GM13976 (cell line): Measurements from ENCODE around the gene ERAL1.
"Not testable (repeated sequence)": the region's sequence is repeated elsewhere in the genome, so short reads cannot be mapped to it uniquely, and the experiment has no call there.

ENCODE experiments used
- DNase-seq: peaks from one replicate; pipeline ENCODE4 v3.0.0; 2012; ENCODE audit warnings: low spot score
- in situ Hi-C: fragments of 300-500 bp; cut with MboI; formaldehyde crosslinking; loops from one replicate; pipeline ENCODE4 v1.12.0; 2022; ENCODE audit warnings: low sequenced_read_pairs, mixed read lengths, inconsistent platforms; ENCODE audit not compliant: unreplicated experiment
- TF ChIP-seq, protein P1 (sequence below): IDR thresholded peaks from 2 replicates; pipeline ENCODE4 v1.5.1; 2012; ENCODE audit warnings: borderline replicate concordance, mild to moderate bottlenecking; ENCODE audit not compliant: insufficient read depth; ENCODE audit errors: extremely low read depth, missing control alignments, control extremely low read depth

Gene ERAL1

DNA sequence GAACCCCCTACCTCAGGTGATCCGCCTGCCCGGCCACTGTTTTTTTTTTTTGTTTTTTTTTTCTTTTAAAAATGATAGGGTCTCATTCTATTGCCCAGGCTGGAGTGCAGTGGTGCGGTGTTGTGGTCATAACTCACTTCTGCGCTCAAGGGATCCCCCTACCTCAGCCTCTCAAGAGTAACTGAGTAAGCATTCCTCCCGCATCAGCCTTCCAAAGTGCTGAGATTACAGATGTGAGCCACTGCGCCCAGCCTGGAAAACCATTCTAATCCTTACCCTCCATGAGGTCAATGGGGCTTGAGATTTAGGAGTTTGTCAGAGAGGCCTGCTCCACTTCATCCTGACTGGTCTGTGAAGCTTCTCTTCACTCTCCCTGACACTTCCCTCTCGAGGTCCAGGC lies 12.5 kb downstream of the ERAL1 start:
- in situ Hi-C loops = no loop called here
- TF ChIP-seq, protein P1, sequence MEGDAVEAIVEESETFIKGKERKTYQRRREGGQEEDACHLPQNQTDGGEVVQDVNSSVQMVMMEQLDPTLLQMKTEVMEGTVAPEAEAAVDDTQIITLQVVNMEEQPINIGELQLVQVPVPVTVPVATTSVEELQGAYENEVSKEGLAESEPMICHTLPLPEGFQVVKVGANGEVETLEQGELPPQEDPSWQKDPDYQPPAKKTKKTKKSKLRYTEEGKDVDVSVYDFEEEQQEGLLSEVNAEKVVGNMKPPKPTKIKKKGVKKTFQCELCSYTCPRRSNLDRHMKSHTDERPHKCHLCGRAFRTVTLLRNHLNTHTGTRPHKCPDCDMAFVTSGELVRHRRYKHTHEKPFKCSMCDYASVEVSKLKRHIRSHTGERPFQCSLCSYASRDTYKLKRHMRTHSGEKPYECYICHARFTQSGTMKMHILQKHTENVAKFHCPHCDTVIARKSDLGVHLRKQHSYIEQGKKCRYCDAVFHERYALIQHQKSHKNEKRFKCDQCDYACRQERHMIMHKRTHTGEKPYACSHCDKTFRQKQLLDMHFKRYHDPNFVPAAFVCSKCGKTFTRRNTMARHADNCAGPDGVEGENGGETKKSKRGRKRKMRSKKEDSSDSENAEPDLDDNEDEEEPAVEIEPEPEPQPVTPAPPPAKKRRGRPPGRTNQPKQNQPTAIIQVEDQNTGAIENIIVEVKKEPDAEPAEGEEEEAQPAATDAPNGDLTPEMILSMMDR = no peak
- no peak for DNase-seq

DNA sequence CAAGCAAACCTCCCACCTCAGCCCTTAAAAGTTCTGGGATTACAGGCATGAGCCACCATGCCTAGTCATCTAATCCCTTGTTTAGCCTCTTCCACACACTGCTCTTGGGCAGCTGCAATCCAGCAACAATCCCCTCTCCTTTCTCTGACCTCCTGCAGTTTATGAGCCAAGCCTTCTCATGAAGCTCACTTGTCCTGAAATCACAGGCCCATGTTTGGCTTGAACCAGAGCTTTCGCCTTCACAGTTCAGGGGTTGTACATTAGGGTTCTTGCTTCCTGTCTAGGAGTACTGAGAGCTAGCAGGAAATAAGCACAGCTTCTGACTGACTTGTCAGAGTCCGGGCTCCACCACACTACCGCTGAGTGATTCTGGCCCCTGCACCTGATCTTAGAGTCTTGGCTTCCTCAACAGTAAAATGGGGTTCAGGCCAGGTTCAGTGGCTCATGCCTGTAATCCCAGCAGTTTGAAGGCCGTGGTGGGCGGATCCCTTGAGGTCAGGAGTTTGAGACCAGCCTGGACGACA lies 16.3 kb downstream of the ERAL1 start:
- TF ChIP-seq, protein P1 = no peak
- in situ Hi-C loops = no loop called here
- peak; percentile 85 for DNase-seq

DNA sequence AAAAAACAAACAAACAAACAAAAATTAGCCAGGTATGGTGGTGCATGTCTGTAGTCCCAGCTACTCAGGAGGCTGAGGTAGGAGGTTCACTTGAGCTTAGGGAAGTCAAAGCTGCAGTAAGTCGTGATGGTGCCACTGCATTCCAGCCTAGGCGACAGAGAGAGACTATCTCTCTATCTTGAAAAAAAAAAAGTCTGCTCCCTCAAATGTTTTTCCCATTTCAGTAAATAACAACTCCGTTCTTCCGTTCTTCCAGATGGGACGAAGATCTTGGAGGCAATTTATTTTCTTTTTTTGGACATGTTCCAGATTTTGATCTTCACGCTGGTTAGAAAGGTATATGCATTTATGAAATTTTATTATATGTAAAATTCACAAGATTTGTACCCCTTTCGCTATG lies 19.0 kb downstream of the ERAL1 start:
- in situ Hi-C loops = no loop called here
- TF ChIP-seq, protein P1 = no peak
- no peak for DNase-seq

DNA sequence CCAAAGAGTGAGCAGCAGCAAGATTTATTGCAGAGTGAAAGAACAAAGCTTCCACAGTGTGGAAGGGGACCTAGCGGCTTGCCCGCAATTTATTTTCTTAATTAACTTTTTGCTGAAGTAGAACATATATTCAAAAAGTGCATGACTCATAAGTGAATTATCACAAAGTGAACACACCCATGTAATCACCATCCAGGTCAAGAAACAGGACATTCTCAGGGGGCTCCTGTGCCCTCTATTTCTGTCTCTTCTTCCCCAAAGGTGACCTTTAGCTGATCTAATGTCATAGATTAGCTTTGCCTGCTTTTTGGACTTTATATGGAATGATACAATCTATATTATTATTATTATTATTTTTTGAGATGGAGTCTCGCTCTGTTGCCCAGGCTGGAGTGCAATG lies 19.9 kb downstream of the ERAL1 start:
- DNase-seq = no peak
- TF ChIP-seq, protein P1 = no peak
- in situ Hi-C loops = no loop called here

DNA sequence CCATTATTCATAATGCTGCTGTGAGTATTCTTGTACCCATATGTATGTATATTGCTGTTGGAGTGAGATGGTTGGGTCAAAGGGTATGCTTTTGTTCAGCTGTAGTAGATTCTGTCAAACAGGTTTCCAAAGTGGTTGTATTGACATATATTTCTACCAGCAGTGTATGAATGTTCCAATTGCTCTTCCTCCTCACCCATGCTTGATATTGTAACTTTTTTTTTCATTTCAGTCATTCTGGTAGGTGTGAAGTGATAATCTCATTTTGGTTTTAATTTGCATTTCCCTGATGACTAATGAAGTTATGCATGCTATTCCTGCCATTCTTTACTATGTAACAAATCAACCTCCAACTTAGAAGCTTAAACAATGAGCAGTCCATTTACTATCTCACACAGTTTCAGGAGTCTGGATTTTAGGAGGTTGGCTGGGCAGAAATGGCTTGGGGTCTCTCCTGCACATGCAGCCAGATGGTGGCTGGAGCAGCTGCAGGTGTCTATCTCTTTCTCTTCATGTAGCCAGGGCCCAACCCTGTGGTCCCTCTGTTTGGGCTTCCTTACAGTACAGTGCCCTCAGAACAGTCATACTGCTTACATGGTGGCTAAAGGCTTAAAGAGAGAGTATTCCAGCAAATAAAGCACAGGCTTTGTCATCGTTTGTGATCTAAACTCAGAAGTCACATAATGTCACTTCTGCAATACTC lies 21.2 kb downstream of the ERAL1 start:
- TF ChIP-seq, protein P1 = no peak
- no peak for DNase-seq
- in situ Hi-C loops = no loop called here

DNA sequence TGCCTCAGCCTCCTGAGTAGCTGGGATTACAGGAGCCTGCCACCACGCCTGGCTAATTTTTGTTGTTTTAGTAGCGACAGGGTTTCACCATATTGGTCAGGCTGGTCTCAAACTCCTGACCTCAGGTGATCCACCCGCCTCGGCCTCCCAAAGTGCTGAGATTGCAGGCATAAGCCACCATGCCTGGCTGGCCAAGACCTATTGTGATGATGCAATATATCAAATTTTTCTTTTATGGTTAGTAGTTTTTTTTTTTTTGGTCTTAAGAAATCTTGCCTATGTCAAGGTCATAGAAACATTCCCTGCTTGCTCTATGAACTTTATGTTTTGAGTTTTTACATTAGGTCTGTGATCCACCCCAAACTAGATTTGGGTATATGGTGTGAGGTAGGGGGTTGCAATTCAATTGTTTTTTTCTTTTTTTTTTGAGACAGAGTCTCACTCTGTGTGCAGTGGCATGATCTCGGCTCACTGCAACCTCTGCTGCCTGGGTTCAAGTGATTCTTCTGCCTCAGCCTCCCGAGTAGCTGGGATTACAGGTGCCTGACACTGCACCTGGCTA lies 22.4 kb downstream of the ERAL1 start:
- in situ Hi-C loops, DNase-seq: not testable (repeated sequence)

DNA sequence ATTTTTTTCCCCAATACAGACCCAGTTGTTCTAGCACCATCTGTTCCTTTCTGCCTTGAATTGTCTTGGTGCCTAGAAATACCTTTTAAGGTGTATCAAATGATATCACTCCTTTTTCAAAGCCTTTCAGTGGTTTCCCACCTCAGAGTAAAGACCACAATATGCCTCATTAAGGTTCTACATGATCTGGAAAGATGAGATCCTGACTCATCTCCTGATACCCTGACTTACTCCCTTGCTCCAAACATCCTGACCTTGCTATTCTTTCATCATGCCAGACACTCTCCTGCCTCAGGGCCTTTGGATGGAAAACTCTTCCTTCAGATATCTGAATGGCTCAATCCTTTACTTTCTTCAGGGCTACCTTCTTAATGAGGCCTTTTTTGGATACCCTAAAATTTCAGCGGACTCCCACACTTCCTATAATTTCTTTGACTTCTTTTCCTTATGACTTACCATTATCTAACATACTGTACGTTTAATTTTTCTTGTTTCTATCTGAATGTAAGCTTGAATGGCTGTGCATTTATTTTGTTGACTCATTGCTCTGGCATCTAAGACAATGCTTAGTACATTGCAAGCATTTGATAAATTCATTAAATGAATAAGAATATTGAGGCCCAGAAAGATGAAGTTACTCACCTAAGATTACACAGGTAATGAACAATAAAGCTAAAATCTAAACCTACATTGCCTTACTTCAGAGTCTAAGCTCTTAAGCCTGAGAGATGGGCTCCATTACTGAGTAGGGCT lies 23.5 kb downstream of the ERAL1 start:
- no peak for DNase-seq
- in situ Hi-C loops = no loop called here
- TF ChIP-seq, protein P1 = no peak
